HG03575 (cell line): ENCODE results near the gene ANKFN1.

Source experiments
- ATAC-seq: cut with Tn5 transposase; IDR thresholded peaks from one replicate; pipeline ENCODE4 v1.9.1; 2021; ENCODE audit not compliant: unreplicated experiment, insufficient number of reproducible peaks, low FRiP score; ENCODE audit errors: extremely low read depth

ANKFN1 gene

DNA sequence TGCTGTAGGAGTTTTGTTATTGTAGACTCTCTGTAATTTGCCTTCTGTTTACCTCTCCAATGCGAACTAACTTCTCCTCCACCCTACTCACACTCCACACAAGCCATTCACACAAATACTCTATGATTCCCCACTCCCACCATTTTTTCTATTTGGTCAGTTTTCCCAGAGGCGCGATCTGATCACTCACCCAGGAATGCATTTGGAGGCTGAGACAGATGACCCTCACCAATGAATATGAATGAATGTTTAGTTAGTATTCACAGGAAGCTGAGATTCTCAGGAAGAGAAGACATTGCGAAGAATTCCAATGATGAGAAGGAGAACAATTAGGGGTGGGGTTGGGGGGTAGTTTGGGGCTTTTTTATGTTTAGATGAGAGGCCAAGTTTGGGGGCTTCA is 10.5 kb upstream of the ANKFN1 start:
- no peak for ATAC-seq

DNA sequence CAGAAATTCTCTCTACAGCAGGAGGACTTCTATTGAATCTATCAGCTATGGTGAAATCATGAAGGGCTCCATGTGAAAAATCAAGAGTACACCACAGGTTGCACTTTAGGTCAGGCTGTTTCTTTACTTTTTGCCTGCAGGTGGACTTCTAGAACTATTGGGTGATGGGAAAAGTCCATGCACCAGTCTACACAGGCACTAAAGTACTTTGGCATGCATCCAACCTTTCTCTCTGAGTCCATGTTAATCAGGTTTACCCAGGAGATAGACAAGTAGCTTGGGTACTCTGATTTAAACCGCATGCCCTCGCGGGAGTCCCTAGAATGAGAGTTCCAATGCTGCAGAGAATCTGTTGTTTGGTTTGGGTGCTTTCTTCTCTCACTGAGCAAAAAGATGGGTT is 9.1 kb upstream of the ANKFN1 start:
- no peak for ATAC-seq

DNA sequence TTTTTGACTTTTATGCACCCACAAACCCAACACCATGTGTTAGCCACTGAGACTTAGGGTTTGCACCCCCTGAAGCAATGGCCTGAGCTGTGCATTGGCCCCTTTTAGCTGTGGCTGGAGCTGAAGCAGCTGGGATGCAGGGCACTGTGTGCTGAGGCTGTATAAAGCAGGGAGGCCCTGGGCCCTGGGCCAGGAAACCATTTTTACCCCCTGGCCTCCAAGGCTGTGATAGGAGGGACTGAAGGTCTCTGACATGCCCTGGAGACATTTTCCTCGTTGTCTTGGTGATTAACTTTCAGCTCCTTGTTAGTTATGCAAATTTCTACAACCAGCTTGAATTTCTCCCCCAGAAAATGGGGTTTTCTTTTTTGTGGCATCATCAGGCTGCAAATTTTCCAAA is 6.7 kb upstream of the ANKFN1 start:
- no peak for ATAC-seq

DNA sequence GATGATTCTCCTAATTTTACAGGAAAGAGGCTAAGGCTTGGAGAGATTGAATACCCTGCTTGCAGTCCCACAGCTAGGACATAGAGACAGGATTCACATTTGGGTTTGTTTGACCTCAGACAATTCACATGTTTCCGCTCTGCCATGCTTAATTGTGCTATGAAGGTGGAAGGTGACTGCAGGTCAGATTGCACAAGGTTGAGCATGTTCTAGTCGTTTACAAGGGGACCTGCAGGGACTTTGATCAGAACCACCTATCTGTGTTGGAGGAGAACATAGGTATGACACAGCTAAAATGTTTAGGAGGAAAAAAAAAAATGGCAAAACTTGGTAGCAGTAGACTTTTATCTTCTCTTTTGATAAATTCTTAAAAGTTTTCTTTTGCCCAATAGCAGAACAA is 4.9 kb upstream of the ANKFN1 start:
- ATAC-seq = no peak

DNA sequence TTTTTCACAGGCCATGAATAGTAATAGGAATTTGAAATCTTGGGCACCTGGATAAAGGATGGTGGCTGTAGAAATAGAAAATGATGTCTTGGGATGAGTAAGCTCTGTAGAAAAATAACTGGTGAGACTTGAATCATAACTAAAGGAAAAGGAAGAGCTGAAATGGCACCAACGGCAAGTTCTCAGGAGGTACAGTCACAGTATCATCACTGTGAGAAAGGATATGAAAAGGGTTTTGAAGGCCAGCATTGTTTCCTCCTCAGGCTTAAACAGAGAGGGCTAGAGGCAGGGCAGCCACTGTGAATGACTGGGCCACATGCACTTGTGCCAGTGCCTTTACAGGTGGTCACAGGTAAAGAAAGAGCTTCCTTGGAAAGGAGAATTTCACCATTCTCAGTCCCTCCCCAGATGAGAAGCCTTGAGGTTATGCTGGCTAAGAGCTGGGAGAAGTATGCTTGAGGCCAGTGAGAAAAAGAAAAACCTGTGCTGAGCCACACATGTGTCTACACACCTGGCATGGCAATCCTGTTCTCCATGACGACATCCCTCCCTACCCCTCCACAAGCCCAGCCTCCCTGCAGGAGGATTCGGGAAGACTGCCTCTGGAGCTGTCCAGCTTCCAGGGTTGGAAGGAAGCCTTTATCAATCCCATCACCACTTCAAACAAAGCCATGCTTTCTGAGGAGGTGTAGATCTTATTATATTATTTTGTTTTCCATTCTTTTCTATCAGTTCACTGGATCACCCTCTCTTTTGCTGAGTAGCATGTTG is 3.8 kb upstream of the ANKFN1 start:
- ATAC-seq = no peak

DNA sequence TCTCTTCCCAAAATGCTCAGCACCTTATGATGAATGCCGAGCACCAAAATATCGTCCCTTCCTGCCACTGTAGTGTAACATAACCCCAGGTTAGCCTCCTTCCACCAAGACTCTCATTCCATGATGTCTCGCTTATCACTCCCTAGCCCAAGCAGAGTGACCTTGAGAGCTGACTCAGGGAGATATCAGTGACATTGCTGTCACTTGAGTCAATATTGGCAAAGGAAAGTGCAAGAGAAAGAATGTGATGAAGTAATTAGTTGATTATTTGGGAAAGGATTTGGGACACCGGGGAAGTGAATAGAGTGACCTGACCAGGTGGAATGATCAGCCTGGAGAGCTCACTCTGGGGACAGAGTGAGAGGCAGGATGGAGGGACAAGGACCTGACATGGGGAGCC is 2.6 kb upstream of the ANKFN1 start:
- ATAC-seq = no peak

DNA sequence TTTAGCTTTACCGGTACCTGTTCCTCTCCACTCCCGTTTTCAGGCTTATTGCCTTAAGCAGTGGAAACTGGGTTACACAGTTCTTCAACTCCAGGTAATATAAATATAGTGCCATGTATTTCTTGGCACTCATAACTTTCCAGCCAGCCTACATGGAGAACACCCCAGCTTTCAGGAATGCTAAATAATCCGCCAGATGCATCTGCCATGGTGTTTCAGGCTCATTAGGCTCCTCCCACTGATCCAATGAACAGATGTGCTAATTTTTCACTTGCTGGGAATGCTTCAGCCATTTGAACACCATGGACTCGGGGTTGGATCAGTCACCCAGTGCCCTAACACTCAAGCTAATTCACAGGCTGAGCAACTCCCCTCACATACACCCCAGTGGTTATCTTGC is 4.6 kb downstream of the ANKFN1 start:
- ATAC-seq = no peak

DNA sequence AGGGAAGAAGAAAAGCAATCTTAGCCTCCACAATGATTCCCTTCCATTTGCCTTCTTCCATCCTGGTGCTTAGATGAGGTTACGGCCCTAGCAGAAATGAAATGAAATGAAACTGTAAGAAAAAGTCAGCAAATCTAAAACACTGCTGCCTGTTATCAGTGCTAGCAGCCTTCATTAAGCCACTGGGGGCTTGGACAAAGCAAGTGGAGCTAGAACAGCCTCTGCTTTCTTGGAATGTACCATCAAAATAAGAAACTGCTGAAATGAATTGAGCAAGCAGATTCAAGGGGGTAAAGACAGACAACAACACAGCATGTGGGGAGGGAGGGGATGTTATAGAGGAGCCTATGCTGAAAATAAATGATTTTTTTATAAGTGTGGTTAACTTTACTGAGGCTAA is 5.1 kb downstream of the ANKFN1 start:
- ATAC-seq = no peak

DNA sequence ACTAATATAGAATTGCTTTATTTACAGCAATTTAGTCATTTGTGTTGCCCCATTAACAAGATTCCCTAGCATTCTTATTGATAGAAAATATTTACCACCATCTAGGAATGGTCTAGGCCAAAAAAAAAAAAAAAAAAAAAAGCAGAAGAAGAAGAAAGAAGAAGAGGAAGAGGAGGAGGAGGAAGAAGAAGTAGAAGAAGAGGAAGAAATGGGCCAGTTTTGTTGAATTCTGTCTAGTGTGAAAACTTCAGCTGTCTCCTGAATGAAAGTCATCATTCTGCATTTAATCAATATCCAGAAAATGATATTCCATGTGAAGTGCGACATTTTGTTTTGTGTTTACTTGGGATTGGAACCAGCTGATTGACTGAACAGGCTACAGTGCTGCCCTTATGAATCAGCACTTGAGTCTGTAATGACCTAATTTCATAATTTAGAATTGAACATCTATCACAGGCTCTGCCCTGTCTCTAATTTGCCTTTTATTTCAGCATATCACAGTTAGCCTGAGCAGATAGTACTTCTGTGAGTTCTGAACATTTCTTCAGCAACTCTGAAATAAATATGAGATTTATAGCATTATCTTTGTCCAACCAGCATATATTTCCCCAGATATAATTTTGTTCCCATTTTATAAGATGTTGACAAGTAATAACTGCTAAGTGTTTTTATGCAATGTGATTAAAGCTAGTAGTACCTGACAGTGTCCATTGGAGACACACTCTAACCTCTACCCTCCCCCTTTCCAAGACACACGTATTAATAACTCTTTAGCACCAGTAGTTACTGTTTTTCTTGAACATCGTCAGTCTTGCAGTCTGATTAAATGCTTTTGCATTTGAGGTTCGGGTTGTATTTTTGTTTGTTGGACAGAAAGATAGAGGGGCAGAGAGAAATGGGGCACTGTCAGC is 5.9 kb downstream of the ANKFN1 start:
- ATAC-seq = no peak

DNA sequence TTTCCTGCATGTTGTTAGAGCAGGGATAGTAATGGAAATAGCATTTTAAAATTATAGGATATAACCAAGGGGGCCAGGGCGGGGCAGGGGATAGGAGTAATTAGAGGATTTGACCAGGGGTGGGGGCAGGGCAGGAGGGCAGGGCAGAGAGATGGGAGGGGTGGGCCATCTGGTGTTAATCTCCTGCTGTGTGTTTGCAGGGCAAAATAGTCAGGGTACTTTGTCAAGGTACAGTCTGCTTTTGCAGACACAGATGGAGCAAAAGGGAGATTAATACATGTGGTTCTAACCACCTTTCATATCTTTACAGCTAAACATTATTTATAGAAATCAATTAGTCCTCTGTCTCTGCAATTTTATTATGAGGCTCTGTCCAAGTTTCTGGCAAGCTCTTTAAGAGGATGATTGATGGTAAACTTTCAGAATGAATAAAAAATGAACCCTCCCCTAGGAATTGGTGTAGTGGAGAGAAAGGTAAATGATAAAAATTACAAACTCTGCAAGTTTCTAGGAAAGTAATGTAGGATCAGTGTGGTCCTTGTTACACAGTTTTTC is 6.6 kb downstream of the ANKFN1 start:
- no peak for ATAC-seq

DNA sequence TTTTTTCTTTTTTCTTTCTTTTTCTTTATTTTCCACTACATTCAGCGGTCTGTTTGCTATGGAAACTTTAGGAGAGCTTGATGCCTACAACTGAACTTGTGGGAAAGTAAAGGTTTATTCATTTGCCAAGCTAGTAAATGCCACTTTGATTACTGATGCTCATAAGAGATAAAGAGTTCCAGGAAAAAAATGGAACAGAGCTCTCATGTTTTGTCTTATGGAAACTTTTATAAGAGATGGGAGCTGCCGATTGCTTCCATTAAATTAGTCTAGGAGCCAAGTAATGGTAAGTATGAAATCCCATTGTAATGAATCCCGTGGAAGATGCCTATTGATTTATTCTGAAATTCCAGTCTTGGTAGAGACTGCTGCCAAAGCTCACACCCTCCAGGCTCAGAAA is 7.1 kb downstream of the ANKFN1 start:
- no peak for ATAC-seq

DNA sequence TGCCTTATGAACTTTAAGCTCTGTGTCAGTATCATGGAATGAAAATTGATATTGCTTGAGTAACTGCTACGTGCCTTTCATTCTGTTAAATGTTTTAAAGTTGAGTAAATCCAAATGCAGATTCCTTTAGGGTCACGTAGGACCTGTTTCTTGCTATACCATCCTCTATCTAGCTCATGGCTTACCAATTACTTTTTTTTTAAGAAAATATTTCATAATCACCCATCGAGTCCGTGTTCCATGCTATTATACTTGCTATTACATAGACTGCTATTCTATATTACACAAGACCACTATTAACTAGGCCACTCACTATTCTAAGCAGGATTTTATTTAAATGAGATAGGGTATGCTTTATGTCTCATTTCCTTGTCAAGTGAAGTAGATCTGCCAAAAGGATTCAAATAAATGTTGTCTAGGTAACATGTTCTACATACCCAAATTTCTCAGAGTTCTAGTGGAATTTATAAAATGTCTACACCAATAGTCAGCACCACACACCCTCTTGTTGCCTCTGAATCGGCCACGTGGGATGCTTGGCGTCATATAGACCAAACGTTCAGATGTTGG is 11.9 kb downstream of the ANKFN1 start:
- no peak for ATAC-seq

DNA sequence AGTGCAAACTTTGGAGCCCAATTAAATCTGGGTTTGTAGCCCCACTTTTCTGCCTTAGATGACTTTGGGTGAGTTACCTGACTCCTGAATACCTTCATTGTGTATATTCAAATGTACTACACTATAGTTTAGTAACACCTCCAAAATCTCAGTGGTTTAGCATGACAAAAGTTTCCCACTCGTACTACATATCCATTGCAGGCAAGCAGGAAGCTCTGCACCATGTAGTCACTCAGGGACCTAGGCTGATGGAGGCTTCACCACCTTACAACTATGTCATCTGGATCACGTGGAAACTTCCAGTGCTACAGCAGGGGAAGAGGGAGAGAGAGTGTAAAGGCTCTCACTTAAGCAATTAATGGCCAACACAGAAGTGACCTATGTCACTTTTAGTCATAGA is 14.2 kb downstream of the ANKFN1 start:
- ATAC-seq = no peak

DNA sequence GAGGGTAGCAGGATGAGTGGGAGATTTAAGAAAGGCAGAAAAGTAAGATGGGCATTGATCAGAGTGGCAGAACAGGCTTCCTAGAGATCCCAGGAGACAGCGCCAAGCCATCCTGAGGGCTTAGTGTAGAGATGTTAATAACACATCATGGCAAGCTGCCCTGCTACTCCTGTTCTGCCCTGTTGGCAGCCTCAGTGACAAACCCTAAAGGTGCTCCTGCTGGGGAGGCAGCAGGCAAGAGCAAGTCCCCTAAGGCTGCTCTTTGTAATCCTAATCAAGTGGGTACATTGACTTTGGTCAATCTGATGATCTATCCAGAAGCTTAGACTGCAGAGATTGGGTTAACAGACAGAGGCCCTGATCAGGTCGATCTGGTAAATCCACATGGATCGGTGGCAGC is 16.3 kb downstream of the ANKFN1 start:
- ATAC-seq = no peak

DNA sequence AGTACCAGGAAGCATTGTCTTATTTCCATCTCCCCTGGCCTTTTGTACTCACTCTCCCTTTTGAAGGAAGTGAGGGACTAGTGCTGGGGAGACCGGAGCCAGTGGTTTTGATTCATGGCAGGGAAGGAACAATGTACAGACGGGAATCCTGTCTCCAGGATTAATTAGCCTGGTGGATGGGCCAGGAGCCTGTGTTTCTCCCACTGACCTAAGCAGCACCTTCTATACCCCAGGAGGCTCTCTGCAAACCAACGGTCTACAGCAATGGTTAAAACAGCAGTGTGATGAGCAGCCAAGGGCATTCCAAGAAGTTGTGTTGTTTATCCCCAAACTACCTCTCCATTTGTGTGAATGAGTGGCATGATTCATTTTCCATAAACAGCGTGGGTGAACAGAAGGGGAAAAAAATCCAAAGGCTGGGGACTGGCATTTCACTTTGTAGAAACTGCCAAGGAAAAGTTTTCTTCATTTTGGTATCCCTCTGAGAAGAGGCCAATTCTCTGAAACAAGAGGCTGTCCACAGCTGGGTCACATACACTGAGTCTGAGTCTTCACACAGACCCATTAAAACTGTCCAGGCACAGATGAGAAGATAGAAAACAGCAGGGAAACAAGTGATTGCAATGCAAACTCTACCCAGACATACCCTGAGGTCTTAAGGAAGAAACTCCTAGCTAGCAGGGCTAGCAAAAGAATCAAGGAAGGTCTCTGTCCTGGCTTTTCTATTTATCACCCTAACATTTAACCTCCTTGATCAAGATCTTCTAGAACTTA is 18.1 kb downstream of the ANKFN1 start:
- ATAC-seq = no peak

DNA sequence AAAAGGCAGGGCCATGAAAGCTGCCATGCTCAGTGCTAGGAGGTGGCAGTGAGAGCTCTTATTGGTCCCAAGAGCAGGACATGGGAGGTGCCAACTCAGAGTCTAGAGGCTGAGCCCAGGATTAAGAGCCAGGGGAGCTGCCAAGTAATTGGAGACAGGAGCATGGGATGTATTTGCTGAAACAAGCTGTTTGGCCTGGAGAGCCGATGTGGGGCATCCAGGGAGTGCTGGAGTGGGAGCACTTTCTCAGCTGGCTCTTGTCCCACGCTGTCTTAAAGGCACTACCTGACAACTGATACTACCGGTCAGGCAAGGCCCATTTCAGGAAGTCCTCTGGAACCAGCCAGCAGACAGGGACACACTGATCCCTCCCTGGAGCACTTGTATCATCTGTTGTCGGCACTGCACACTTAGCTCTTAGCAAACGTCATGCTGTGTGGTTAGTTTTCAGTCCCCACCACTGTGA is 19.3 kb downstream of the ANKFN1 start:
- no peak for ATAC-seq

DNA sequence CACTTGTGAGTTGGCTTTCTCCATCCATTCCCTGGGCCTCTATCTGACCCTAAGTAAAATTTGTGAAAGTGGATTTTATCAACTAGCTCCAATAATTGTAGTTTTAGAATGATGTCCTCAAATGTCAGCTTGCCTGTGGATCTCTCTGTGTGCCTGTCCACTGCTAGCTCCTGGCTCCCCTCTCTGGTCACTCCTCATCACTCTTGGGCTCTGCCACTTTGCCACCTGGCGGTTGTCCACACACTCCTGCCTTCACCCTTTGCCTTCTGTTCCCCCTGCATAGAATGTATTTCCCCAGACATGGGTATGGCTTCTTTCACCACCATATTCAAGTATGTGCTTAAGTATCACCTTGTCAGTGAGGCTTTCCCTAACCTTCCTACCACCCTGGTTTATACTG is 19.8 kb downstream of the ANKFN1 start:
- ATAC-seq = no peak

DNA sequence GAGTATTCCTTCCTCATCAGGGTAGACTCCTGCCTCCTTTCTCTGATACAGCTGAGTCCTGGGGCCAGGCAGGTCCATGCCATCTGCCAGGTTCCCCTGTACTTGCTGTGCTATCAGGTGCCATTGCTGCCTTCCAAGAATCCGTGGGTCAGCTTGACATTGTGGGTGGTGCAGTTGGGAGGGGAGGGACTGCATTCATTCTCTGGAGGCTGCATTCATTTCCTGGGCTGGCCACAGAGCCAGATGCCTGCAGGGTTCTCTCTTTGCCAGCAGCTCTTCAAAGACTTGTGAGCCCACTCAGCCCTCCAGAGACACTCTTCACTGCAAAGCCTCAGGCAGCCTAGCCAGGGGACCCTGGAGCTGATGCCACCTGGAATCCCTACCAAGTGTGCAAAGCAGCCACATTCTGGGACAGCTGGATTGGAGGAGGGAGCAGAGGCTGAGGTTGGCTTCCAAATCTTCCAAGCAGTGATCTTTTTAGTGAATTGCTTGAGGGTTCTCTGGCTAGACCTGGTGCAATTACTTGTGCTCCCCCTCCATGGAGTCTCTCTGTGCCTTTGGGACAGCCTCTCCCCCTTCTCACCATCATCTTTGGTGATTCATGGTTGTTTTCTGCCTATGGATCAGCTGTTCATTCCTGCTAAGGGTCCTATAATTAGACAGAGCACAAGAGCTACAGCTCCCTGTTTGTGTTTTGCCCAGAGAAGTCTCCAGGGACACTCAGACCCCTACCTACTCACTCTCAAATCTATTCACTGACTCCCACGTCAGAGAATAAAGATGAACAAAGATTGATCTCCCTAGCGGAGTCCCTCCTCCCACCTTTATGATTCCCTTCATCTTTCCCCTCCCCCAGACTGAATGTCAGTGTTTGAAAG is 20.9 kb downstream of the ANKFN1 start:
- ATAC-seq = no peak
